HepG2 (cell line): Measurements from ENCODE around the gene TBRG4. TPM values are rescaled to one million over a fixed set of nuclear protein-coding genes. Genes with fewer than 3 reads are reported as not detected.

Source experiments
- FOXA3 ChIP-seq: IDR thresholded peaks from 2 replicates; pipeline ENCODE4 v1.6.1; 2016; ENCODE audit warnings: missing genetic modification reagents, missing compliant biosample characterization
- HNF4A ChIP-seq: sonication (generic); formaldehyde crosslinking; IDR thresholded peaks from 2 replicates; pipeline ENCODE4 v1.4.0; 2020; ENCODE audit warnings: missing genetic modification reagents
- KAT8 ChIP-seq: IDR thresholded peaks from 2 replicates; pipeline ENCODE4 v1.6.1; 2016; ENCODE audit warnings: missing genetic modification reagents, missing compliant biosample characterization
- LCORL ChIP-seq, 2 experiments: fragments of 450-650 bp in 1 of 2; sonication (generic) in 1 of 2; formaldehyde crosslinking in 1 of 2; IDR thresholded peaks; 2 replicates each; pipeline versions ENCODE4 v1.5.0 to v1.6.1; 2017 to 2020; ENCODE audit warnings: antibody characterized with exemption in 1 of 2, missing genetic modification reagents in 1 of 2
- RAD21 ChIP-seq: fragments of 450-650 bp; formaldehyde crosslinking; IDR thresholded peaks from 2 replicates; pipeline ENCODE4 v1.5.0; 2020; ENCODE audit warnings: mild to moderate bottlenecking
- RCOR2 ChIP-seq: IDR thresholded peaks from 2 replicates; pipeline ENCODE4 v1.6.1; 2016; ENCODE audit warnings: missing biosample characterization, missing genetic modification reagents
- REXO4 ChIP-seq: sonication (generic); formaldehyde crosslinking; IDR thresholded peaks from 2 replicates; pipeline ENCODE4 v1.8.0; 2022; ENCODE audit warnings: missing genetic modification reagents, mild to moderate bottlenecking, borderline replicate concordance
- SCMH1 ChIP-seq: sonication (generic); formaldehyde crosslinking; IDR thresholded peaks from 2 replicates; pipeline ENCODE4 v1.9.0; 2021; ENCODE audit warnings: missing genetic modification reagents, mild to moderate bottlenecking, borderline replicate concordance
- SNAI1 ChIP-seq: sonication (generic); formaldehyde crosslinking; IDR thresholded peaks from 2 replicates; pipeline ENCODE4 v1.5.0; 2020; ENCODE audit warnings: mild to moderate bottlenecking, missing genetic modification reagents, borderline replicate concordance
- TAF15 ChIP-seq: fragments of 200-400 bp; formaldehyde crosslinking; IDR thresholded peaks from one replicate; pipeline ENCODE4 v1.6.1; 2018; ENCODE audit warnings: mild to moderate bottlenecking, low read depth, low read length; ENCODE audit not compliant: poor library complexity, severe bottlenecking
- TCF7L2 ChIP-seq: IDR thresholded peaks from 2 replicates; pipeline ENCODE4 v1.6.1; 2011; ENCODE audit warnings: mild to moderate bottlenecking, low read depth, low read length, moderate library complexity
- ZKSCAN5 ChIP-seq: sonication (generic); formaldehyde crosslinking; IDR thresholded peaks from 2 replicates; pipeline ENCODE4 v1.5.1; 2020; ENCODE audit warnings: mild to moderate bottlenecking, missing genetic modification reagents
- ZNF263 ChIP-seq: sonication (generic); formaldehyde crosslinking; IDR thresholded peaks from 2 replicates; pipeline ENCODE4 v1.4.0; 2020; ENCODE audit warnings: missing genetic modification reagents
- ZNF598 ChIP-seq: sonication (generic); formaldehyde crosslinking; IDR thresholded peaks from 2 replicates; pipeline ENCODE4 v1.5.1; 2020; ENCODE audit warnings: mild to moderate bottlenecking, missing genetic modification reagents, borderline replicate concordance
- polyA plus RNA-seq, 8 experiments: library from polyadenylated mRNA; depleted of rRNA in 3 of 8; stranded (reverse) in 7 of 8; unstranded in 1 of 8; fragments of >200 nt; fragmentation: Illumina TruSeq in 4 of 8; extraction: Trizol in 4 of 8; gene quantifications; 2 replicates each; pipeline versions ENCODE4 v1.2.1 to v1.2.3, GENCODE V29; 2011 to 2016; ENCODE audit warnings: low read depth in 4 of 8, missing spikeins in 1 of 8, mixed read lengths in 1 of 8; ENCODE audit not compliant: insufficient read depth in 1 of 8
- total RNA-seq, 5 experiments: library from RNA; depleted of rRNA; stranded (reverse); fragments of >200 nt; fragmentation: Illumina TruSeq; extraction: Trizol; gene quantifications; 2 replicates each; pipeline ENCODE4 v1.2.3, GENCODE V29; 2016; ENCODE audit warnings: low read depth in 1 of 5
- TF ChIP-seq, protein P1 (sequence below): sonication (generic); formaldehyde crosslinking; conservative IDR thresholded peaks from 2 replicates; pipeline ENCODE4 v1.8.0; 2022; ENCODE audit warnings: low read depth, missing genetic modification reagents
- TF ChIP-seq, protein P2 (sequence below): sonication (generic); formaldehyde crosslinking; IDR thresholded peaks from 2 replicates; pipeline ENCODE4 v1.4.0; 2020; ENCODE audit warnings: low read depth, mild to moderate bottlenecking, missing genetic modification reagents
- TF ChIP-seq, protein P3 (sequence below): IDR thresholded peaks from 2 replicates; pipeline ENCODE4 v1.6.1; 2016; ENCODE audit warnings: low read depth
- TF ChIP-seq, protein P4 (sequence below): sonication (generic); formaldehyde crosslinking; IDR thresholded peaks from 2 replicates; pipeline ENCODE4 v1.4.0; 2020; ENCODE audit warnings: missing genetic modification reagents

TBRG4 gene
- total and polyA plus RNA-seq, 2 of the 13 experiments (the other 11 are each of a cell fraction or from before 2014, with no cell fraction given): 87.8 to 107 TPM

DNA sequence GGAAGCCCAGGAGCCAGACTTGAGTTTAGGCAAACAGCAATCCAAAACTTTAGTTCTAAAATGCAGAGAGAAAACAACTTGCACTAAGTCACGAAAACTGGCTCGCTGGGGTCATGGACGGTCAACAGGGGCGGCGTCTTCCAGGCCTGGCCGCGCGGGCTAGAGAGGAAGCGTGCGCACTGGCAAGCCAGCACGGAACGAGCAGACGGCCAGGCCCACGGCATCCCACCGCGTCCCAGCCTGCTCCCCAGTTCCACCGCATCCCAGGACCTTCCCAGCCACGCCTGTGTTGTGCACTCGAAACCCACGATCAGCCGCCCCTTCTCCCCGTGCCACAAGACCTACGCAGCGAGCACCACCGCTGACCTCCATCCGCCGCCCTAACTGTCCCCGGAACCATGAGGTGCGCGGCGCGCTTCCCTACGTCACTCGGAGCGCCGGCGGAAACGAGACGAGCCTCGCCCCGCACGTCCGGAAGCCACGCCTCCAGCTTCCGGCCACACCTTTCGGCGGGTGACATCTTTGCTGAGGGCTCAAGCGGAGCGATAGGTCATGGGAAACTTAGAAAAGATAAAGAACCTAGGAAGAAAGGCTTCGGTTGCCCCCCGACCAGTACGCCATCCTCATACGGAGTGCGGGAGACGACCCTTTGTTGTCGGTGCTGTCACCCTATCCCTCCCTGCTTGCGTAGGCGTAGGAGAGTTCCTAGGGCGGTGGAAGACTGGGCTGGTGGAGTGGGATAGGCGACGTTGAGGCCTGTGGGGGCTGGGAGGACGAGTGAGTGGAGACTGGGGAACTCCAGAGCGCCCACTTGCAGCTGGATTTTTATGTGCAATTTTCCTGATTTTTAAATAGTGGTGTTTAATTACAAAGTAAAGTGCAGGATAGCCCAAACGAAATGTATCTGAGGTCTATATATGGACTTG lies at the start of gene TBRG4 (continued):
- TF ChIP-seq, protein P1, sequence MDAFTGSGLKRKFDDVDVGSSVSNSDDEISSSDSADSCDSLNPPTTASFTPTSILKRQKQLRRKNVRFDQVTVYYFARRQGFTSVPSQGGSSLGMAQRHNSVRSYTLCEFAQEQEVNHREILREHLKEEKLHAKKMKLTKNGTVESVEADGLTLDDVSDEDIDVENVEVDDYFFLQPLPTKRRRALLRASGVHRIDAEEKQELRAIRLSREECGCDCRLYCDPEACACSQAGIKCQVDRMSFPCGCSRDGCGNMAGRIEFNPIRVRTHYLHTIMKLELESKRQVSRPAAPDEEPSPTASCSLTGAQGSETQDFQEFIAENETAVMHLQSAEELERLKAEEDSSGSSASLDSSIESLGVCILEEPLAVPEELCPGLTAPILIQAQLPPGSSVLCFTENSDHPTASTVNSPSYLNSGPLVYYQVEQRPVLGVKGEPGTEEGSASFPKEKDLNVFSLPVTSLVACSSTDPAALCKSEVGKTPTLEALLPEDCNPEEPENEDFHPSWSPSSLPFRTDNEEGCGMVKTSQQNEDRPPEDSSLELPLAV (CRISPR knock-in tag): no peak
- TF ChIP-seq, protein P2, sequence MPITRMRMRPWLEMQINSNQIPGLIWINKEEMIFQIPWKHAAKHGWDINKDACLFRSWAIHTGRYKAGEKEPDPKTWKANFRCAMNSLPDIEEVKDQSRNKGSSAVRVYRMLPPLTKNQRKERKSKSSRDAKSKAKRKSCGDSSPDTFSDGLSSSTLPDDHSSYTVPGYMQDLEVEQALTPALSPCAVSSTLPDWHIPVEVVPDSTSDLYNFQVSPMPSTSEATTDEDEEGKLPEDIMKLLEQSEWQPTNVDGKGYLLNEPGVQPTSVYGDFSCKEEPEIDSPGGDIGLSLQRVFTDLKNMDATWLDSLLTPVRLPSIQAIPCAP (CRISPR knock-in tag): peak; percentile 93
- TF ChIP-seq ZKSCAN5 (no peak), TCF7L2 (no peak), LCORL (IDR thresholded peaks at IDR 0.05) (no peak), LCORL (CRISPR knock-in tag; IDR thresholded peaks at IDR 0.05) (peak; percentile 82), FOXA3 (CRISPR knock-in tag) (peak; percentile 73), TAF15 (no peak), RCOR2 (CRISPR knock-in tag) (no peak), KAT8 (peak; percentile 98), REXO4 (no peak), SNAI1 (peak; percentile 56; the same call in 1 of the 2 replicates), SCMH1 (CRISPR knock-in tag) (no peak), ZNF263 (CRISPR knock-in tag) (peak; percentile 69), ZNF598 (0 out of 2 replicates have a peak, but pooled peaks have one; percentile 38), RAD21 (CRISPR knock-in tag) (peak; percentile 43; the same call in 1 of the 2 replicates), HNF4A (peak; percentile 28; the same call in 1 of the 2 replicates)
- TF ChIP-seq, protein P3, sequence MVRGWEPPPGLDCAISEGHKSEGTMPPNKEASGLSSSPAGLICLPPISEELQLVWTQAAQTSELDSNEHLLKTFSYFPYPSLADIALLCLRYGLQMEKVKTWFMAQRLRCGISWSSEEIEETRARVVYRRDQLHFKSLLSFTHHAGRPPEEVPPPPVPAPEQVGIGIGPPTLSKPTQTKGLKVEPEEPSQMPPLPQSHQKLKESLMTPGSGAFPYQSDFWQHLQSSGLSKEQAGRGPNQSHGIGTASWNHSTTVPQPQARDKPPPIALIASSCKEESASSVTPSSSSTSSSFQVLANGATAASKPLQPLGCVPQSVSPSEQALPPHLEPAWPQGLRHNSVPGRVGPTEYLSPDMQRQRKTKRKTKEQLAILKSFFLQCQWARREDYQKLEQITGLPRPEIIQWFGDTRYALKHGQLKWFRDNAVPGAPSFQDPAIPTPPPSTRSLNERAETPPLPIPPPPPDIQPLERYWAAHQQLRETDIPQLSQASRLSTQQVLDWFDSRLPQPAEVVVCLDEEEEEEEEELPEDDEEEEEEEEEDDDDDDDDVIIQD (CRISPR knock-in tag): peak; percentile 65
- TF ChIP-seq, protein P4, sequence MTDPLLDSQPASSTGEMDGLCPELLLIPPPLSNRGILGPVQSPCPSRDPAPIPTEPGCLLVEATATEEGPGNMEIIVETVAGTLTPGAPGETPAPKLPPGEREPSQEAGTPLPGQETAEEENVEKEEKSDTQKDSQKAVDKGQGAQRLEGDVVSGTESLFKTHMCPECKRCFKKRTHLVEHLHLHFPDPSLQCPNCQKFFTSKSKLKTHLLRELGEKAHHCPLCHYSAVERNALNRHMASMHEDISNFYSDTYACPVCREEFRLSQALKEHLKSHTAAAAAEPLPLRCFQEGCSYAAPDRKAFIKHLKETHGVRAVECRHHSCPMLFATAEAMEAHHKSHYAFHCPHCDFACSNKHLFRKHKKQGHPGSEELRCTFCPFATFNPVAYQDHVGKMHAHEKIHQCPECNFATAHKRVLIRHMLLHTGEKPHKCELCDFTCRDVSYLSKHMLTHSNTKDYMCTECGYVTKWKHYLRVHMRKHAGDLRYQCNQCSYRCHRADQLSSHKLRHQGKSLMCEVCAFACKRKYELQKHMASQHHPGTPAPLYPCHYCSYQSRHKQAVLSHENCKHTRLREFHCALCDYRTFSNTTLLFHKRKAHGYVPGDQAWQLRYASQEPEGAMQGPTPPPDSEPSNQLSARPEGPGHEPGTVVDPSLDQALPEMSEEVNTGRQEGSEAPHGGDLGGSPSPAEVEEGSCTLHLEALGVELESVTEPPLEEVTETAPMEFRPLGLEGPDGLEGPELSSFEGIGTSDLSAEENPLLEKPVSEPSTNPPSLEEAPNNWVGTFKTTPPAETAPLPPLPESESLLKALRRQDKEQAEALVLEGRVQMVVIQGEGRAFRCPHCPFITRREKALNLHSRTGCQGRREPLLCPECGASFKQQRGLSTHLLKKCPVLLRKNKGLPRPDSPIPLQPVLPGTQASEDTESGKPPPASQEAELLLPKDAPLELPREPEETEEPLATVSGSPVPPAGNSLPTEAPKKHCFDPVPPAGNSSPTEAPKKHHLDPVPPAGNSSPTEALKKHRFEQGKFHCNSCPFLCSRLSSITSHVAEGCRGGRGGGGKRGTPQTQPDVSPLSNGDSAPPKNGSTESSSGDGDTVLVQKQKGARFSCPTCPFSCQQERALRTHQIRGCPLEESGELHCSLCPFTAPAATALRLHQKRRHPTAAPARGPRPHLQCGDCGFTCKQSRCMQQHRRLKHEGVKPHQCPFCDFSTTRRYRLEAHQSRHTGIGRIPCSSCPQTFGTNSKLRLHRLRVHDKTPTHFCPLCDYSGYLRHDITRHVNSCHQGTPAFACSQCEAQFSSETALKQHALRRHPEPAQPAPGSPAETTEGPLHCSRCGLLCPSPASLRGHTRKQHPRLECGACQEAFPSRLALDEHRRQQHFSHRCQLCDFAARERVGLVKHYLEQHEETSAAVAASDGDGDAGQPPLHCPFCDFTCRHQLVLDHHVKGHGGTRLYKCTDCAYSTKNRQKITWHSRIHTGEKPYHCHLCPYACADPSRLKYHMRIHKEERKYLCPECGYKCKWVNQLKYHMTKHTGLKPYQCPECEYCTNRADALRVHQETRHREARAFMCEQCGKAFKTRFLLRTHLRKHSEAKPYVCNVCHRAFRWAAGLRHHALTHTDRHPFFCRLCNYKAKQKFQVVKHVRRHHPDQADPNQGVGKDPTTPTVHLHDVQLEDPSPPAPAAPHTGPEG (CRISPR knock-in tag): no peak; the same call in none of the 2 replicates
